DOHH2 (cell line): Measurements from ENCODE around the gene LANCL1.
"Not testable (repeated sequence)": the region's sequence is repeated elsewhere in the genome, so short reads cannot be mapped to it uniquely, and the experiment has no call there.

Experiments
- H3F3A ChIP-seq: fragments of 200-600 bp; sonication (generic), shearing (Covaris generic); 2 replicates; pipeline ENCODE4 v1.6.0; 2016; ENCODE audit warnings: antibody characterized with exemption, mild to moderate bottlenecking; ENCODE audit not compliant: control insufficient read depth, insufficient read depth
- H3K27ac ChIP-seq: fragments of 200-600 bp; sonication (generic); 2 replicates; pipeline ENCODE4 v1.5.1; 2014; ENCODE audit warnings: low read depth, mild to moderate bottlenecking, low read length, moderate library complexity
- H3K27me3 ChIP-seq: fragments of 200-600 bp; sonication (generic); 2 replicates; pipeline ENCODE4 v1.6.1; 2014; ENCODE audit warnings: mild to moderate bottlenecking, low read length, mixed read lengths; ENCODE audit not compliant: control insufficient read depth
- H3K36me3 ChIP-seq: fragments of 200-600 bp; sonication (generic); 2 replicates; pipeline ENCODE4 v1.6.1; 2014; ENCODE audit warnings: mild to moderate bottlenecking, low read length, moderate library complexity, mixed read lengths; ENCODE audit not compliant: control insufficient read depth
- H3K4me1 ChIP-seq: fragments of 200-600 bp; sonication (generic); 2 replicates; pipeline ENCODE4 v1.6.1; 2014; ENCODE audit warnings: mild to moderate bottlenecking, low read length, mixed read lengths; ENCODE audit not compliant: control insufficient read depth
- H3K4me2 ChIP-seq: fragments of 200-600 bp; sonication (generic); 2 replicates; pipeline ENCODE4 v1.6.0; 2014; ENCODE audit warnings: mild to moderate bottlenecking, low read length, moderate library complexity
- H3K4me3 ChIP-seq: fragments of 200-600 bp; sonication (generic); 2 replicates; pipeline ENCODE4 v1.5.1; 2014; ENCODE audit warnings: mild to moderate bottlenecking, low read length, mixed read lengths
- H3K79me2 ChIP-seq: fragments of 200-600 bp; sonication (generic); 2 replicates; pipeline ENCODE4 v1.6.1; 2014; ENCODE audit warnings: mild to moderate bottlenecking, low read length, mixed read lengths; ENCODE audit not compliant: control insufficient read depth
- H3K9me2 ChIP-seq: fragments of 200-600 bp; sonication (generic); replicated peaks from 2 replicates; pipeline ENCODE4 v1.6.1; 2014; ENCODE audit warnings: mild to moderate bottlenecking, low read length, mixed read lengths; ENCODE audit not compliant: control insufficient read depth
- H3K9me3 ChIP-seq: fragments of 200-600 bp; sonication (generic); 2 replicates; pipeline ENCODE4 v1.6.1; 2014; ENCODE audit warnings: antibody characterized with exemption, low read length, mixed read lengths; ENCODE audit not compliant: control insufficient read depth, insufficient read depth
- H4K20me1 ChIP-seq: fragments of 200-600 bp; sonication (generic); 2 replicates; pipeline ENCODE4 v1.6.0; 2014; ENCODE audit warnings: low read depth, mild to moderate bottlenecking, antibody characterized with exemption, low read length, moderate library complexity; ENCODE audit not compliant: control insufficient read depth, insufficient read depth
- EZH2phosphoT487 ChIP-seq: fragments of 200-600 bp; sonication (generic); IDR thresholded peaks from 2 replicates; pipeline ENCODE4 v1.6.1; 2017; ENCODE audit warnings: borderline replicate concordance, mild to moderate bottlenecking, antibody characterized with exemption, low read length, moderate library complexity, mixed read lengths
- TF ChIP-seq, protein P1 (sequence below): fragments of 200-600 bp; sonication (generic); IDR thresholded peaks from one replicate; pipeline ENCODE4 v1.5.1; 2014; ENCODE audit warnings: antibody characterized with exemption, mild to moderate bottlenecking, low read depth, low read length; ENCODE audit not compliant: poor library complexity, severe bottlenecking

Gene LANCL1

DNA sequence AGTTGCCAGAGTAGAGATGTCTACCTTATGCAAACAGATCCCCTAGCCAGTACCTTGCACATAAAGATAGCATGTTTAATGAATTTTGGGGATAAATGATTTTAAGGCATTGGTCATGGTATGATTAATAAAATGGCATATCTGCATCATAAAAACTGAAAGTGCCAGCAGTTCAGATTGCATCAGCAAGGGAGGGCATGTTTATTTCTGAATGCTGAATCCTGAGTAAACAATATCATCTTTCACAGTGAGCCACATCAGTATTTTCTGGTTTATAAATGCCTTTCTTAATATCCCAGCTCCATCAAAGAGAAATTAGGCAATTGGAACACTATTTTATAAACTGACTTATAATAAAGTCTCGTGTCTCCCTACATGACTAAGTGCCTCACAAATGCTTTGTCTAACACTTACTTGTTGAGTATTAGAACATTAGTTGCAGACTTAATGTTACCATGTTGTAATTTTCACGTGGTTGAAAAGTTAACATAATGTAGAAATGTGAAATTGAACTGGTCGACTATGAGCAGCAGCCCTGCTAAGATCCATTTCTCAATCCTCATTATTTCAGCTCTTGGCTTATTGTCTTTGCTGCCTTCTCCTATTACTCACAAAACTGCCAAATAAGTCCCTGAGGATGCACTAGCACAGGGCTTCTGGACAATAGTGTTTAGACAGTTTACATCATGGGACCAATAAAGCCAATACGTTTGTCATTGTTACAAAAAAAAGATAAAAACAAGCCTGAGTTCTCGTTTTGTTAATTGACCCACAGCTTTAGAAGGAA is 48.0 kb downstream of the LANCL1 start:
- H3K4me3 ChIP-seq: no peak overlapping the region
- H3F3A ChIP-seq: no peaks in the 10 kb centered on the region
- H3K9me3 ChIP-seq: no peaks in the 10 kb centered on the region; the same call in 1 of the 2 replicates
- H3K27me3 ChIP-seq: no peaks in the 10 kb centered on the region
- no peak overlapping the region for H3K4me2 ChIP-seq
- TF ChIP-seq, protein P1, sequence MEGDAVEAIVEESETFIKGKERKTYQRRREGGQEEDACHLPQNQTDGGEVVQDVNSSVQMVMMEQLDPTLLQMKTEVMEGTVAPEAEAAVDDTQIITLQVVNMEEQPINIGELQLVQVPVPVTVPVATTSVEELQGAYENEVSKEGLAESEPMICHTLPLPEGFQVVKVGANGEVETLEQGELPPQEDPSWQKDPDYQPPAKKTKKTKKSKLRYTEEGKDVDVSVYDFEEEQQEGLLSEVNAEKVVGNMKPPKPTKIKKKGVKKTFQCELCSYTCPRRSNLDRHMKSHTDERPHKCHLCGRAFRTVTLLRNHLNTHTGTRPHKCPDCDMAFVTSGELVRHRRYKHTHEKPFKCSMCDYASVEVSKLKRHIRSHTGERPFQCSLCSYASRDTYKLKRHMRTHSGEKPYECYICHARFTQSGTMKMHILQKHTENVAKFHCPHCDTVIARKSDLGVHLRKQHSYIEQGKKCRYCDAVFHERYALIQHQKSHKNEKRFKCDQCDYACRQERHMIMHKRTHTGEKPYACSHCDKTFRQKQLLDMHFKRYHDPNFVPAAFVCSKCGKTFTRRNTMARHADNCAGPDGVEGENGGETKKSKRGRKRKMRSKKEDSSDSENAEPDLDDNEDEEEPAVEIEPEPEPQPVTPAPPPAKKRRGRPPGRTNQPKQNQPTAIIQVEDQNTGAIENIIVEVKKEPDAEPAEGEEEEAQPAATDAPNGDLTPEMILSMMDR: no peak
- H3K4me1 ChIP-seq: no peaks in the 10 kb centered on the region
- H3K9me2 ChIP-seq: no peaks in the 10 kb centered on the region
- no peak overlapping the region for H3K27ac ChIP-seq
- no peaks in the 10 kb centered on the region for H3K79me2 ChIP-seq
- no peaks in the 10 kb centered on the region for H4K20me1 ChIP-seq
- H3K36me3 ChIP-seq: peaks cover 13% of the 10 kb centered on the region

DNA sequence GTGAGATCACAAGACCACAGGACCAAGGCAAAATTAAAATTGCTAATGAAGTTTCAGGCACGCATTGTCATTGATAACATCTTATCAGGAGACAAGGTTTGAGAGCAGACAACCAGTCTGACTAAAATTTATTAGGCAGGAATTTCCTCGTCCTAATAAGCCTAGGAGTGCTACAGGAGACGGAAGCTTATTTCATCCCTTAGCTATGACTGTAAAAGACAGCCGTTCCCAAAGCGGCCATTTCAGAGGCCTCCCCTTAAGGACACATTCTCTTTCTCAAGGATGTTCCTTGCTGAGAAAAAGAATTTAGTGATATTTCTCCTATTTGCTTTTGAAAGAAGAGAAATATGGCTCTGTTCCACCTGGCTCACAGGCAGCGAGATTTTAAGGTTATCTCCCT is 49.2 kb downstream of the LANCL1 start:
- not testable (repeated sequence) for H3K4me1 ChIP-seq, H3K36me3 ChIP-seq, H3K9me2 ChIP-seq, H3K27ac ChIP-seq, H3K27me3 ChIP-seq, H3K4me2 ChIP-seq, H3F3A ChIP-seq, H3K4me3 ChIP-seq, H3K79me2 ChIP-seq, H4K20me1 ChIP-seq, H3K9me3 ChIP-seq

DNA sequence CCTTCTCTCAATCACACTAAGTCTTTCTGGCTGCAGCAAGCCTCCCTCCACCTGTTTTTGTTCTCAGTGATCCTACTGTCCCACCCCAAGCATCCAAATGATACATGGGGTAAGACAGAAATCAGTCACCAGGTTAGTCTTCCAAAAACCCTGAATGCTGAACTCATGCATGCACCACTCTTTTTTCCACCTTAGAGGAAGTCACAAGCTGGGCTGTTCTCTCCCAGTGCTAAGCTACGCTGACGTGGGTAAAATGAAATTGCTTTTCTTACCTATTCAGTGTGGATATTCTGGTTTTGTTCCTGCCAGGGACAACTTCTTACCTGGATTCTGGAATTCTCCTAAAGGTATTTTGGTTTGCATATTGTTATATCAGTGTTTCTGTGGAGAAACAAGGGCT is 54.2 kb downstream of the LANCL1 start:
- TF ChIP-seq, protein P1: no peak
- TF ChIP-seq EZH2phosphoT487: no peak
- Histone ChIP-seq H4K20me1 (no peaks in the 10 kb centered on the region), H3K4me2 (no peak overlapping the region), H3K9me2 (no peaks in the 10 kb centered on the region), H3K4me3 (no peak overlapping the region), H3K36me3 (no peaks in the 10 kb centered on the region), H3F3A (no peaks in the 10 kb centered on the region), H3K79me2 (no peaks in the 10 kb centered on the region), H3K9me3 (no peaks in the 10 kb centered on the region; the same call in 1 of the 2 replicates), H3K27me3 (no peaks in the 10 kb centered on the region), H3K27ac (no peak overlapping the region), H3K4me1 (no peaks in the 10 kb centered on the region)

DNA sequence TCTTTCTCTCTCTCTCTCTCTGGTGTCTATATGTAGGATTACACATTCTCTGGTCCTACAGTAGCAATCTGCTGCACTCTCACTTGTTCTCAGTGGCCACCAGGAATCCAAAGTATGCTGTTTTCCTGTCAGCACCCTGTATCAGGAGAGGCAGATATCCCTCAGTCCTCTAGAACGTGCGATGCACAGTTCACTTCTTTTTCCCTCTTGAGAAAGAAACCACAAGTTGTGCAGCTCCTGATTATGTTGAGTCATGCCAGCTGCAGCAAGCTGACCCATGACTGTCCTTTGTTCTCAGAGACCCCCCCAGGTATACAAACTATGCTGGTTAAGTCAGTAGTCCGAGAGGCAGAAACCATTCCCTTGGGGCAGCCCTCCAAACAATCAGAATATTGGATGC is 54.6 kb downstream of the LANCL1 start:
- Histone ChIP-seq H3K9me3 (no peaks in the 10 kb centered on the region; the same call in 1 of the 2 replicates), H3K27me3 (no peaks in the 10 kb centered on the region), H3K4me1 (no peaks in the 10 kb centered on the region), H3K27ac (no peak overlapping the region), H4K20me1 (no peaks in the 10 kb centered on the region), H3K4me3 (no peak overlapping the region), H3K9me2 (no peaks in the 10 kb centered on the region), H3K4me2 (no peak overlapping the region), H3F3A (no peaks in the 10 kb centered on the region), H3K79me2 (no peaks in the 10 kb centered on the region), H3K36me3 (no peaks in the 10 kb centered on the region)
- no peak for TF ChIP-seq EZH2phosphoT487
- TF ChIP-seq, protein P1: no peak
